ENCODE results near the gene ZNF280B.

DNA sequence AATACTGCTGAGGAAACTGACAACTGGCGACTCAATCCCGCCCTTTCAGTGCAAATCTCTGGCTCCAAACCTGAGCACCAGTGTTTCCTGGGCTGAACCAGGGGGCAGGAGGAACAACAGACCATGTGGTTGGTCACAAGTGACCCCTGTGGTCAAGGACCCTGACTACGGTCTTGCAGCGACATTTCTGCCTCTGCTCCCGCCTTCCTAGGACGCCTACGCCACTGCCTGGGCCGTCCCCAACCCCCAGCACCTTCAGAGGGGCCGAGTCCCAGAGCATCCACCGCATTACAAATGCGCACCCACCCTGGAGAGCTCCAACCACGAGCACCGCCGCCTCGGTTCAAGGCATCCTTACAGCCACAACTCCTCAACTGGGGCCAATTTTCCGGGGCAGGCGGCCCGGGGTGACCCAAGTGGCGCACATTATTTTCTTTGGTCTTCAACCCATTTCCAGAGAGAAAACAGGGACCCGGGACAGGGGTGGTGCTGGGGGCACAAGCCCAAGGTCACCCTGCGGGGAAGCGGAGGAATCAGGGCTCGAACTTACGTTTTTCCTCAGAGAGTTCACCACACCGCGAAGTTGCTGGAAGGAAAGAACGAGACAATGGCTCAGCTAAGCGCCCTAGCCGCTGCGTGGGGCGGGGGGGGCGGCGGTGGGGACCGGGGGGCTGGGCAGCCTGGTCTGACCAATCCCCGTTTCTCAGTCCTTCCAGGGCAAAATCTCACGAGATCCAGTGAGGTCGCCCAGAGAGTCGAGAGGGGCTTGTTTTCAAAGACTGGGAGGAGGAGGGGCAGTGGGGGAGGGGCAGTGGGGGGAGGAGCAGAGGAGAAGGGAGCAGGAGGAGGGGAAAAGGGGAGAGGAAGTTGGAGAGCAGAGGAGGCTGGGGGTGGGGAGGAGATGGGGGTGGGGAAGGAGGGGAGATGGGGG is 48.7 kb upstream of the ZNF280B start:
- TF ChIP-seq SUZ12 (IDR thresholded peaks at IDR 0.05; ENCODE audit: extremely low read depth, insufficient read depth, insufficient read length) (no peak), ZNF274 (IDR thresholded peaks at IDR 0.05; ENCODE audit: low read depth, low read length) (no peak), YY1 (IDR thresholded peaks at IDR 0.05; ENCODE audit: insufficient read depth, insufficient read length) (no peak)
